NCI-H2227 treated with DMSO at 0.1 percent for 48 hours (cell line): ENCODE measurements around the gene KLF16.

Experiments used
- DNase-seq: peaks from one replicate; lab custom pipeline; 2025; lab: John Stamatoyannopoulos, UW

The KLF16 gene

GRCh38 chr19:1822210-1822609, 41.2 kb downstream of the KLF16 start:
- DNase-seq: no peak

GRCh38 chr19:1819341-1820255, 43.8 kb downstream of the KLF16 start:
- no peak for DNase-seq

- DNase-seq: no peak
Observed at GRCh38 chr19:1818549-1819195, 44.7 kb downstream of the KLF16 start.

- DNase-seq: no peak
Observed at GRCh38 chr19:1817553-1818179, 45.7 kb downstream of the KLF16 start.

- no peak for DNase-seq
Observed at GRCh38 chr19:1816530-1817298, 46.7 kb downstream of the KLF16 start.

- DNase-seq: no peak
Observed at GRCh38 chr19:1815605-1816529, 47.5 kb downstream of the KLF16 start.

- no peak for DNase-seq
Observed at GRCh38 chr19:1814833-1815604, 48.4 kb downstream of the KLF16 start.

GRCh38 chr19:1814391-1814790, 49.0 kb downstream of the KLF16 start:
- DNase-seq: no peak

GRCh38 chr19:1813192-1814182, 49.9 kb downstream of the KLF16 start:
- no peak for DNase-seq

- peak; percentile 73 for DNase-seq
Observed at GRCh38 chr19:1812426-1813191, 50.8 kb downstream of the KLF16 start.

GRCh38 chr19:1811942-1812425, 51.4 kb downstream of the KLF16 start, which contains the start of gene ATP8B3:
TSS of gene ATP8B3 (minus strand) at chr19:1812276. CDS start at chr19:1811736, 540 bp downstream.
- no peak for DNase-seq

GRCh38 chr19:1811472-1811894, 51.9 kb downstream of the KLF16 start:
- DNase-seq: no peak

- DNase-seq: no peak
Observed at GRCh38 chr19:1810439-1811160, 52.8 kb downstream of the KLF16 start.

- no peak for DNase-seq
Observed at GRCh38 chr19:1809678-1810077, 53.7 kb downstream of the KLF16 start.

GRCh38 chr19:1808395-1808731, 55.0 kb downstream of the KLF16 start:
- no peak for DNase-seq

- DNase-seq: no peak
Observed at GRCh38 chr19:1807695-1808394, 55.5 kb downstream of the KLF16 start.
